HUES64 (cell line): ENCODE results near the gene ANXA9.

Experiments used
- H3K27ac ChIP-seq: 2 replicates; pipeline ENCODE4 v1.7.0; 2013; ENCODE audit warnings: low read depth, low read length, inconsistent platforms
- H3K27me3 ChIP-seq: 2 replicates; pipeline ENCODE4 v1.6.1; 2013; ENCODE audit warnings: mild to moderate bottlenecking, low read length; ENCODE audit not compliant: insufficient read depth
- H3K36me3 ChIP-seq: 2 replicates; pipeline ENCODE4 v1.6.1; 2013; ENCODE audit warnings: mild to moderate bottlenecking, low read length; ENCODE audit not compliant: insufficient read depth
- H3K4me1 ChIP-seq: 2 replicates; pipeline ENCODE4 v1.6.1; 2013; ENCODE audit warnings: mild to moderate bottlenecking, low read length, moderate library complexity; ENCODE audit not compliant: insufficient read depth
- H3K4me3 ChIP-seq: 2 replicates; pipeline ENCODE4 v1.5.1; 2013; ENCODE audit warnings: mild to moderate bottlenecking, low read length, moderate library complexity
- H3K9ac ChIP-seq: 2 replicates; pipeline ENCODE4 v1.6.1; 2013; ENCODE audit warnings: mild to moderate bottlenecking, low read depth, low read length
- H3K9me3 ChIP-seq: 2 replicates; pipeline ENCODE4 v1.6.1; 2013; ENCODE audit warnings: low read depth, low read length; ENCODE audit not compliant: insufficient read depth
- WGBS: fragments of 150-250, 120-280 bp; methylation state at CpG from one replicate; pipeline ENCODE4 v1.1.7; 2013; ENCODE audit warnings: missing lambda C conversion rate; 5-methylcytosine and 5-hydroxymethylcytosine counted together

Gene ANXA9

GRCh38 chr1:150967936-150968335 is 14.2 kb upstream of the ANXA9 start:
- H3K9ac ChIP-seq, result no peak overlapping the region
- no peaks in the 10 kb centered on the region for H3K9me3 ChIP-seq
- H3K27me3 ChIP-seq, result no peaks in the 10 kb centered on the region
- H3K36me3 ChIP-seq, result peaks cover 69% of the 10 kb centered on the region
- H3K4me3 ChIP-seq, result no peak overlapping the region
- WGBS, result 97% methylated on average over 13 of the region's 13 CpGs
- no peak overlapping the region for H3K27ac ChIP-seq
- peaks cover 24% of the 10 kb centered on the region for H3K4me1 ChIP-seq

GRCh38 chr1:150968491-150968890 is 13.6 kb upstream of the ANXA9 start:
- Histone ChIP-seq H3K4me3 (no peak overlapping the region), H3K27me3 (no peaks in the 10 kb centered on the region), H3K9ac (no peak overlapping the region), H3K36me3 (peaks cover 63% of the 10 kb centered on the region), H3K27ac (no peak overlapping the region), H3K9me3 (no peaks in the 10 kb centered on the region), H3K4me1 (peaks cover 29% of the 10 kb centered on the region)
- 95% methylated on average over 4 of the region's 4 CpGs for WGBS

- H3K9me3 ChIP-seq, result no peaks in the 10 kb centered on the region
- WGBS, result 89% methylated on average over 3 of the region's 3 CpGs
- no peak overlapping the region for H3K9ac ChIP-seq
- H3K36me3 ChIP-seq, result peaks cover 52% of the 10 kb centered on the region
- no peak overlapping the region for H3K4me3 ChIP-seq
- no peaks in the 10 kb centered on the region for H3K27me3 ChIP-seq
- H3K27ac ChIP-seq, result no peak overlapping the region
- peaks cover 29% of the 10 kb centered on the region for H3K4me1 ChIP-seq
Observed at GRCh38 chr1:150969626-150970025, 12.5 kb upstream of the ANXA9 start.

- Histone ChIP-seq H3K36me3 (peaks cover 38% of the 10 kb centered on the region), H3K4me3 (peak overlapping the region; percentile 75), H3K9me3 (no peaks in the 10 kb centered on the region), H3K27ac (no peak overlapping the region; the same call in 1 of the 2 replicates), H3K9ac (no peak overlapping the region), H3K27me3 (no peaks in the 10 kb centered on the region), H3K4me1 (peaks cover 32% of the 10 kb centered on the region)
- WGBS, result 52% methylated on average over 11 of the region's 11 CpGs
Observed at GRCh38 chr1:150970808-150971582, 11.1 kb upstream of the ANXA9 start.

GRCh38 chr1:150971583-150972416 is 10.3 kb upstream of the ANXA9 start:
- WGBS, result 26% methylated on average over 6 of the region's 6 CpGs
- H3K4me1 ChIP-seq, result peaks cover 40% of the 10 kb centered on the region
- peak overlapping the region; percentile 35 for H3K9ac ChIP-seq
- H3K9me3 ChIP-seq, result no peaks in the 10 kb centered on the region
- H3K27ac ChIP-seq, result peak overlapping the region; percentile 77; the same call in 1 of the 2 replicates
- peaks cover 30% of the 10 kb centered on the region for H3K36me3 ChIP-seq
- H3K4me3 ChIP-seq, result peak overlapping the region; percentile 75
- no peaks in the 10 kb centered on the region for H3K27me3 ChIP-seq

GRCh38 chr1:150972417-150972940 is 9.6 kb upstream of the ANXA9 start:
- H3K27me3 ChIP-seq, result no peaks in the 10 kb centered on the region
- WGBS, result 52% methylated on average over 4 of the region's 4 CpGs
- peak overlapping the region; percentile 35 for H3K9ac ChIP-seq
- H3K4me1 ChIP-seq, result peaks cover 46% of the 10 kb centered on the region
- H3K4me3 ChIP-seq, result peak overlapping the region; percentile 75
- H3K36me3 ChIP-seq, result peaks cover 23% of the 10 kb centered on the region
- peak overlapping the region; percentile 77; the same call in 1 of the 2 replicates for H3K27ac ChIP-seq
- H3K9me3 ChIP-seq, result no peaks in the 10 kb centered on the region

GRCh38 chr1:150973258-150973835 is 8.7 kb upstream of the ANXA9 start:
- H3K9ac ChIP-seq, result peak overlapping the region; percentile 87
- H3K9me3 ChIP-seq, result no peaks in the 10 kb centered on the region
- H3K4me3 ChIP-seq, result peak overlapping the region; percentile 75
- peak overlapping the region; percentile 47; the same call in 1 of the 2 replicates for H3K27ac ChIP-seq
- H3K27me3 ChIP-seq, result no peaks in the 10 kb centered on the region
- H3K4me1 ChIP-seq, result peaks cover 49% of the 10 kb centered on the region
- WGBS, result 25% methylated on average over 15 of the region's 15 CpGs
- peaks cover 15% of the 10 kb centered on the region for H3K36me3 ChIP-seq

- H3K4me3 ChIP-seq, result peak overlapping the region; percentile 75
- H3K27me3 ChIP-seq, result no peaks in the 10 kb centered on the region
- under 1% methylated on average over 67 of the region's 67 CpGs for WGBS
- peak overlapping the region; percentile 61; the same call in 1 of the 2 replicates for H3K27ac ChIP-seq
- H3K9me3 ChIP-seq, result no peaks in the 10 kb centered on the region
- H3K36me3 ChIP-seq, result peaks cover 8% of the 10 kb centered on the region; the same call in 1 of the 2 replicates
- peaks cover 50% of the 10 kb centered on the region for H3K4me1 ChIP-seq
- peak overlapping the region; percentile 87 for H3K9ac ChIP-seq
Observed at GRCh38 chr1:150973836-150974579, 8.1 kb upstream of the ANXA9 start.

- WGBS, result 2% methylated on average over 104 of the region's 106 CpGs
- Histone ChIP-seq H3K27ac (peak within 1 kb of the TSS; percentile 61; the same call in 1 of the 2 replicates), H3K9me3 (no peaks in the 10 kb centered on the region), H3K27me3 (no peaks in the 10 kb centered on the region), H3K36me3 (0 out of 2 replicates have a peak, but pooled peaks cover 4% of the 10 kb centered on the region), H3K4me1 (peaks cover 57% of the 10 kb centered on the region), H3K4me3 (peak within 1 kb of the TSS; percentile 75), H3K9ac (peak within 1 kb of the TSS; percentile 87)
Observed at GRCh38 chr1:150974580-150975478, 7.3 kb upstream of the ANXA9 start, which contains the start of gene CERS2. CERS2 (minus strand) TSS chr1:150974835; CDS start chr1:150969090, 5,745 bp downstream.
